Measurements from ENCODE around the gene SMPD1. TPM values are rescaled to one million over a fixed set of nuclear protein-coding genes. Genes with fewer than 3 reads are reported as not detected.

SMPD1 gene
- total RNA-seq, 1 experiment from 2014 or later, result 2.8 TPM

GRCh38 chr11:6389905-6390717 lies at the start of gene SMPD1 (continued):
- TF ChIP-seq CBX3 (IDR thresholded peaks at IDR 0.05; ENCODE audit: low read depth) (0 out of 2 replicates have a peak, but pooled peaks have one; percentile 63), EZH2phosphoT487 (IDR thresholded peaks at IDR 0.05; ENCODE audit: borderline replicate concordance) (no peak), ELF1 (IDR thresholded peaks at IDR 0.05; ENCODE audit: borderline replicate concordance, low read depth) (no peak), EZH2 (IDR thresholded peaks at IDR 0.05) (no peak), POLR2AphosphoS5 (IDR thresholded peaks at IDR 0.05; ENCODE audit: low read depth, low read length) (peak; percentile 26; the same call in 1 of the 2 replicates), SRF (IDR thresholded peaks at IDR 0.05; ENCODE audit: low read depth) (no peak), ZNF274 (IDR thresholded peaks at IDR 0.05; ENCODE audit: low read depth, low read length) (no peak)

GRCh38 chr11:6345366-6345765 lies 44.9 kb upstream of the SMPD1 start:
- 0 out of 2 replicates have a peak, but pooled peaks cover 3% of the 10 kb centered on the region for H3K9me2 ChIP-seq (ENCODE audit: insufficient read depth)
- no peak overlapping the region for H3K4me2 ChIP-seq (ENCODE audit: low read length)
- H4K20me1 ChIP-seq (ENCODE audit: insufficient read depth), result no peaks in the 10 kb centered on the region
- no peak overlapping the region for H2AFZ ChIP-seq (ENCODE audit: low read depth, low read length, poor library complexity, severe bottlenecking)
- TF ChIP-seq SIN3A (IDR thresholded peaks at IDR 0.05; ENCODE audit: low read depth) (no peak), SRF (IDR thresholded peaks at IDR 0.05; ENCODE audit: low read depth) (no peak), FOSL1 (IDR thresholded peaks at IDR 0.05; ENCODE audit: low read depth) (no peak), CTCF (IDR thresholded peaks at IDR 0.05 in 2 of 3, conservative IDR thresholded peaks at IDR 0.05 in 1 of 3; ENCODE audit: borderline replicate concordance in 1 of 3, insufficient read depth in 1 of 3, low read depth in 2 of 3, low read length in 2 of 3) (no peak), POLR2AphosphoS5 (IDR thresholded peaks at IDR 0.05; ENCODE audit: low read depth, low read length) (no peak), CEBPB (IDR thresholded peaks at IDR 0.05; ENCODE audit: low read depth) (peak; percentile 51), MAX (IDR thresholded peaks at IDR 0.05) (no peak), EGR1 (IDR thresholded peaks at IDR 0.05; ENCODE audit: low read depth) (no peak)
- H3K36me3 ChIP-seq (ENCODE audit: control insufficient read depth in 1 of 2, insufficient read depth in 2 of 2, low read length in 2 of 2), result no peaks in the 10 kb centered on the region
- no peak overlapping the region for H3K9ac ChIP-seq (ENCODE audit: low read length)
- no peaks in the 10 kb centered on the region for H3K27me3 ChIP-seq (ENCODE audit: insufficient read depth, low read length)
- ChIA-PET POLR2A (no interaction called here), RAD21 (ENCODE audit: low non-redundant PET in 1 of 2, low total read pairs in 2 of 2, uncharacterized antibody in 2 of 2, unreplicated experiment in 2 of 2) (no interaction called here), CTCF (interaction anchor here (1.0 to 1.4 kb wide), 2 partner anchors 8 to 17 kb away, joined by 5 to 6 read pairs; no protein-coding TSS in a partner anchor)
- no peaks in the 10 kb centered on the region for H3K79me2 ChIP-seq (ENCODE audit: insufficient read depth, low read length)
- H3K4me3 ChIP-seq (replicated peaks in 1 of 2; ENCODE audit: low read depth in 1 of 2, low read length in 2 of 2), result no peak overlapping the region
- DNase-seq (ENCODE audit: low read depth, low spot score), result no peak
- BruUV-seq (replicated peaks), result no TSS peak
- H3K9me3 ChIP-seq (ENCODE audit: control insufficient read depth in 1 of 2, insufficient read depth in 1 of 2, low read depth in 1 of 2, low read length in 2 of 2), result no peaks in the 10 kb centered on the region
- no peak overlapping the region for H3K27ac ChIP-seq (ENCODE audit: low read depth, low read length)
- ATAC-seq, result no peak
- no peaks in the 10 kb centered on the region for H3K4me1 ChIP-seq (ENCODE audit: control insufficient read depth in 1 of 2, insufficient read depth in 2 of 2, low read length in 2 of 2)
- intact Hi-C loops (cut with micrococcal nuclease), result no loop called here

Data from HCT116 (cell line).